Purkinje cell (primary cell): ENCODE measurements around the gene SLC22A17. TPM values are rescaled to one million over a fixed set of nuclear protein-coding genes. Genes with fewer than 3 reads are reported as not detected.

Experiments
- polyA plus RNA-seq: library from polyadenylated mRNA; unstranded; fragments of >200 nt; fragmentation: Nextera tagmentation; gene quantifications from 2 replicates; pipeline ENCODE4 v1.2.1, GENCODE V29; 2014

The SLC22A17 gene
- polyA plus RNA-seq = 46.4 and 58.9 TPM in 2 replicates

DNA sequence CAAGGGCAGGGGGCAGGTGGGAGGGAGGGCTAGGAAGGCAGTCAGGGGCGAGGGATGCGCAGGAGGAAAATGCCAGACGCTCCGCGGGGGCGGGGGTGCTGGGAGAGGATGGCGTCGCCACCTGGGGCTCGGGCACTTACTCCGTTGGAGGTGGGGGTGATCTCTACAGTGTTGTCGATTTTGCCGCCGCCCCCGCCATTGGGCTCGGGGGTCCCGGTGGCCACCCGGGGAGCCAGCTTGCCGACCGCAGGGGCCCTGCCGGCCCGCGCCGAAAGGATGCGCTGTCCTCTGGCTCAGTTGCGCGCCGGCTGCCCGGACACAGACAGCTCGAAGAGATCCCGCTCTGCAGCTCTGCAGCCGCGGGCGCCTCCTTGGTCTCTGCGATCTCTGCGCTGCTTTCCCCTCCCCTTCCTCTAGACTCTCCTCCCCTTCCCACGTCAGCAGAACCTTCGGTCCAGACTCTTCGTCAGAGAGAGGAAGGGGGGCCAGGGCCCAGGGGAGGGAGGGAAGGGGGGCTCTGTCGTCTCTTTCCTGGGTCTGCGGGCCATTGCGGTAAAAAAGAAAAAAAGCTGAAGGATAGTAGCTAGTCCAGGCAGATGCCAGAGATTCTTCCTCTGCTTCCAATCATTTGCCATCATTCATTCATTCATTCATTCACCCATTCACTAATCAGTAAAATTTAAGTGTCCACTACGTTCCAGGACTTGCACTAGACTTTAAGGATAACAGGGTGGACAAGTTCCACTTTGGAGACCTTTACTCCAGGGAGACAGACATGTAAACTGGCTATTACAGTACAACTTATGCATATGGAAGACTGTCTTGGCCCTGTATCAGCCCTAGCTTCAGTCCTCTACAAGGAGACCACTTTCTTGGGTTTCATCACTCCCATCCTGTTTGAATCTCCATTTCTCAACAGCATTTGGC, at the start of gene SLC22A17:
Gene SLC22A17 (minus strand): TSS at position 382 of the 927 bp plus-strand sequence.

DNA sequence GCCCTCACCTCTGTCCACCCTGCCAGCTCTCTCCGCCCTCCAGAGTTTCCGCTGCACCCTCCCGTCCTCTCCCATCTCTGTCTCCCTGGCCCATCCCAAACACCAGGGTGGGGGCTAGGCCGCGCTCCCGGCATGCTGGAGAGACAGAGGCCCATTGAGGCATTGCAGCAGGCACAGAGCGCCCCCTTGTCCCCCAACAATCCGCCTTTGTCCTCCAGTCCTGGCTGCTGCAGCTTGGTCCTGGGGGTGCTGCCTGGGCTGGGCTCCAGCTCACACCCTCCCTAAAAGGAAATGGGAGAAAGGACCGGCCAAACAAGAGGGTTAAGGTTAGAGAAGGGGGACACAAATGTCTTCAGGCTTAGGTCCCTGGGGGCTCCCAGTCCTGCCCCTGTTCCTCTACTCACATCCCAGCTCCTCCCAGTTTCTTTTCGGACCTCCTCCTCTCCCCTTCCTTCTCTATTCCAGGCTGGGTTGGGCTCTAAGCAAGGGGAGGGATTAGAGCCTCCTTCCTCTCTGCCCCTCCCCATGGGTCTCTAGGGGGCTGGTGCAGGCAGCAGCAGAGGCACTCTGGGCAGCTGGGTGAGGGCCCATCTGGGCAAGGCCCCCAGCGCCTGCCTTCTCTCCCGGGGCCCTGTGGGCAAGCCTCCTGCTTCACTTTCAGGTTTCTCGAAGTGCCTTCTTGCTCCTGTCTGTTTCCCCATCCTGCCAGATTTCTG, 24.0 kb upstream of the SLC22A17 start, which contains the start of gene CMTM5:
Gene CMTM5 (plus strand): TSS at position 565 of the 716 bp plus-strand sequence. CDS start 206 bp downstream, outside the sequence.

DNA sequence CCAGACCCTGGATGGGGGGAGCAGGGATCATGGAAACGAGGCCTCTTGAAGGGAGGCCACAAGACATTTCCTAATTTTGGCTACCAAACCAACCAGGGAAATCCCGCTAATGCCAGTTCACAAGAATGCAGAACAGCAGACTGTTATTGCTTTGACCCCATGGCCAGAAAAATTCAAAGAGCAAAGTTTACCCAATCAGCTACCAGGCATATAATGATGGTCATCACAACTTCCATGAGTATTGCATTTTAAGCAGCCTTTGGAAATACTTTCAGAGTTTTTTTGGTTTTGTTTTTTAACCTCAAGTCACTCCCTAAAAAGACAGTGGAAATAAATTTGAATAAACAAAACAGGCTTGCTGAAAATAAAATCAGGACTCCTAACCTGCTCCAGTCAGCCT, 19.8 kb upstream of the SLC22A17 start, which contains the start of gene IL25:
Gene IL25 (plus strand): TSS at position 301 of the 400 bp plus-strand sequence.

DNA sequence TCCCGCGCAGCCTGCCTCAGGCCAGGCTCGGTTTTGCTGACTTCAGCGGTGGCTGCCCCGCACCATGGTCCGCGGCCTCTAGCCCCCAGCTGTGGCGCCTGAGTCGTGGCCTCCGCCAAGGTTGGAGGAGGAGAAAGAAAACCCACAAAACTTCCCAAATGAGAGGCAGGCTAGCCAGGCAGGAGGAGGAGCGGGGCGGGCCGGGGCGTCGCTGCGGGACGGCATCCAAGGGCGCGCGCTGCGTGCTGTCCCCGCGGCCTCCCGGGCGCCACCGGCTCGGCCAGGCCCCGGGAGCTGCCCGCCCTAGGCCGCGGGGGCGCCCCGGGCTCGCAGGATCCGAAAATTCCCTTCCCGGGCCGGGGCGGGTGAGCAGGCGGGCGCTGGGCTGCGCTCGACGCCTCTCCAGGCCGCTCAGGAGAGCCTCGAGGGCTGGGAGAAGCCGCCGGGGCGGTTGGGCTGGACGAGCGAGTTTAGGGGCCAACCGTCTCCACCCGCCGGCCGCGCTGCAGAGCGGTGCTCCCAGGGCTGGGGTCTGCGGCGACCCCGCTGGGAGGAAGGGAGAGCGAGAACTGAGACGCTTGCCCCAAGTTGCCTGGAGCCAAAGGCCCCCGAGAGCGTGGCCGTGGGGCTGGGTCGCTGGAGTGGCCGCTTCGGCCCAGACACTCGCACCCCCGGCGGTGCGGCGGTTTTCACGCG, 12.5 kb upstream of the SLC22A17 start, which contains the start of gene EFS:
Gene EFS (minus strand): TSS at position 137 of the 696 bp plus-strand sequence. CDS start 147 bp downstream, outside the sequence.

DNA sequence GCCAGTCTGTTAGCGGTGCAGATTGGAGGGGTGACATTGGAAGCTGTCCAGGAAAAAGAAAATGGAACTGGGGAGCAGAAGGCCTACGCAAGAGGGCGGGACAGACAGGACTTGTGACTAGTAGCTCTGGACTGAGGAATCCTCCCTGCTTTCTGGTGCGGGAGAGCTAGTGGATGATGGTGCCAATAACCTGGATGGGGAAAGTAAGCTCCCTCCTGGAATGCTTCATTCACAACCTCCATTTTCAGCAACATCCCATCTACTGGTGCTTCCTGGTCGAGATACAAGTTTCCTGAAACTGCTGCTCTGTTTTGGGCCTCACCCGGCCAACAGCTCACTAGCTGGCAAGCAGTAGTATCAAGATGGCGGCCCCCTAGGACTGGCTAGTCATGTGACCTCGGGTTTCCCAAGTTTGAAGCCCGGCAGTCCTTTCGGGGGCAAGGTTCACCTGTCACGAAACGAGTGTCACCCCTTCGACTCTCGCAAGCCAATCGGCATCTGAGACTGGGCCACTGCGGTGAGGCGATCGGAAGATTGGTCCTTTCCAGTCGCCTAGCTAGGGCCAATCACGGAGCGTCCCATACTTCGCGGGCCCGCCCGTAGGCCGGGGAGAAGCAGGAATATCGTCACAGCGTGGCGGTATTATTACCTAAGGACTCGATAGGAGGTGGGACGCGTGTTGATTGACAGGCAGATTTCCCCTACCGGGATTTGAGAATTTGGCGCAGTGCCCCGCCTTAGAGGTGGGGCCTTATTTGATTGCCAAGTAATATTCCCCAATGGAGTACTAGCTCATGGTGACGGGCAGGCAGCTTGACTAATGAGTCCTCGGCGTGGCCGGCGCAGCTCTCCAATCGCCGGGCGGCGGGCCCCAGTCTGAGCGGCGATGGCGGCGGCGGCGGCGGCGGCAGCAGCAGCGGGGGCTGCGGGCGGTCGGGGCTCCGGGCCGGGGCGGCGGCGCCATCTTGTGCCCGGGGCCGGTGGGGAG, 31.8 kb downstream of the SLC22A17 start, which contains the start of gene PABPN1:
Gene PABPN1 (plus strand): TSS at position 874 of the 988 bp plus-strand sequence. CDS start 13 bp downstream, at position 887.

DNA sequence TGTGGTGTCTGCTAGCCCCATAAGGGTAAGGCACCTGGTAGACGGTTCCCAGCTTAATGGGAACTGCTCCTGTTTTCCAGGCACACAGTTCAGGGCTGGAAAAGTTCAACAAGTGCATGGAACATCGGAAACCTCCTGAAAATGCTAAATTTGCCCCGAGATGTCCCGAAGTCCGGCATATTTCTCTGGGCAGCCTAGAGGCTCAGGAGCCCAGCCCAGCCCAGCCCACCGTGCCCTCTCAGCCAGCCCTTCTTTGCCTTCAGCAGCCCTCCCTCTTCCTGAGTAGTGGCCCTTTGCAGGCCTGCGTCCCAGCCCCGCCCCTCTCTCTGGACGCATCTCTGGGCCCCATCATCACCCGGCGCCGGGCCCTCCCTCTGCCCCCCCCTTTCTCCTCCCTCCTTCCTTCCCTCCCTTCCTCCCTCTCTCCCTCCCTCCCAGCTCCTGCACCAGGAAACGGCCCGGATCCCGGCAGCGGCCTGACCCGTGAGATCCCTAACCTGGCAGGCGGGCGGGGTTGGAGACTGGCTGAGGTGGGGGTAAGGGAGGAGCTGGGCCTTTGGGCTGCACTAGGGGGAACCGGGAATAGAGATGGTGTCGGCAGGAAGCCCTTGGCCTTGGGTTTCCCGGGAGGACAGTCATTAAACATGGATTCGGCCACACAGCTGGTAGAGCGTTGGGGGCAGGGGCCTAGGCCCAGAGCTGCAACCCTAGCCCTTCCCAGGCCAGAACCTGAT, 46.1 kb downstream of the SLC22A17 start, which contains the start of gene BCL2L2:
Gene BCL2L2 (plus strand): TSS at position 422 of the 734 bp plus-strand sequence. CDS start 935 bp downstream, outside the sequence.

DNA sequence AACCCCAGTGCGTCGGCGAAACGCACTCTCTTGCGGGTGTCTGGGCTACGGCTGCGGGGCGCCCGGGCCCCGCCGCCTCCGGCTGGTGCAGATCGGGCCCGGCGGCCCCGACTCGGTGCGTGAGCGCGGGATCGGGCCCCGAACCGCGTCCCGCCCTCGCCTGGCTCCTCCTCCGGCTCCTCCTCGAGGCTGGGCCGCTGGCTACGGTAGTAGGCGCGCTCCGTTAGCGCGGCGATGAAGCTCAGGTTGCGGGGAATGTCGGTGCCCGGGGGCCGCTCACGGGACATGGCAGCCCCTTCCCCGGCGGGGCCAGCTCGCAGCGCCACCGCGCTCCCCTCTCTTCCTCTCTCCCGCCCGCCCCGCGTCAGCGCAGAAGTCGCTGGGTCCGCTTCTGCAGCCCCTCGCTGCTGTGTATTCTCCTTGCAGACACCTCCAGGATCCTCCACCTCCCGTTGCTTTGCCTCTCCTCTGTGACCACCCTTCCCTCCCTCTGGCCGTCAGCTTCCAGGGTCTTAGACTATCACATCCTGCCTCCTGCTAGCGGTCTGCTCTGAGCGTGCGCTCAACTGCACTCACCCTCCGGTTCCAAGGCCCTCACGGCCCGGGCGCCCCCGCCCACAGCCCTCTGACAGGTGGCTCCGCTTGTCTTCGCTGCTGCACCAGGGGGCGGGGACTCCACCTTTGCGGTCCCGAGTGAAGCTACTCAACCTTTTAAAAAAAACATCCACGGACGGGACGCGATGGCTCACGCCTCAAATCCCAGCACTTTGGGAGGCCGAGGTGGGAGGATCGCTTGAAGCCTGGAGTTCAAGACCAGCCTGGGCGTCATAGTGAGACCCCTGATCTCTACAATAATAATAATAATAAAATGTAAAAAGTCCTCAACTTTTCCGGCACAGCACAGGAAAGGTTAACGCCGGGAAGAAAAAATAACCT, 50.1 kb downstream of the SLC22A17 start, which contains the start of gene PPP1R3E:
Gene PPP1R3E (minus strand): TSS at position 570 of the 936 bp plus-strand sequence. CDS start 283 bp downstream, at position 287.

Other genes with a start within 250 kb of the SLC22A17 start
- not detected in 2 replicates for gene CIROP, start 247.9 kb downstream of the SLC22A17 start, polyA plus RNA-seq
- gene CEBPE, start 233.6 kb downstream of the SLC22A17 start, polyA plus RNA-seq = not detected in 2 replicates
- gene SLC7A8, start 169.2 kb downstream of the SLC22A17 start, polyA plus RNA-seq = 22.0 and 27.0 TPM in 2 replicates
- gene RNF212B, start 115.0 kb downstream of the SLC22A17 start, polyA plus RNA-seq = not detected in 2 replicates
- 1.2 and 5.5 TPM in 2 replicates for gene HOMEZ, start 66.8 kb downstream of the SLC22A17 start, polyA plus RNA-seq
- 37.3 and 59.4 TPM in 2 replicates for gene PPP1R3E, start 50.0 kb downstream of the SLC22A17 start, polyA plus RNA-seq
- gene BCL2L2, start 46.1 kb downstream of the SLC22A17 start, polyA plus RNA-seq = 10.8 and 11.4 TPM in 2 replicates
- gene PABPN1, start 31.4 kb downstream of the SLC22A17 start, polyA plus RNA-seq = 52.3 and 57.9 TPM in 2 replicates
- 0.16 and 0.21 TPM in 2 replicates for gene EFS, start 12.3 kb upstream of the SLC22A17 start, polyA plus RNA-seq
- not detected in 2 replicates for gene IL25, start 19.9 kb upstream of the SLC22A17 start, polyA plus RNA-seq
- gene CMTM5, start 24.2 kb upstream of the SLC22A17 start, polyA plus RNA-seq = not detected in 2 replicates
- not detected in 2 replicates for gene MYH6, start 55.4 kb upstream of the SLC22A17 start, polyA plus RNA-seq
- not detected in 2 replicates for gene MYH7, start 82.8 kb upstream of the SLC22A17 start, polyA plus RNA-seq
- gene NGDN, start 116.8 kb upstream of the SLC22A17 start, polyA plus RNA-seq = 77.3 and 118 TPM in 2 replicates
- 1.7 and 2.7 TPM in 2 replicates for gene ZFHX2, start 198.9 kb upstream of the SLC22A17 start, polyA plus RNA-seq
- gene THTPA, start 203.4 kb upstream of the SLC22A17 start, polyA plus RNA-seq = 6.7 and 16.0 TPM in 2 replicates
- 7.7 and 8.5 TPM in 2 replicates for gene AP1G2, start 214.9 kb upstream of the SLC22A17 start, polyA plus RNA-seq
- 1.1 and 8.0 TPM in 2 replicates for gene JPH4, start 225.9 kb upstream of the SLC22A17 start, polyA plus RNA-seq